CD4-positive, alpha-beta T cell treated with Interleukin-12 subunit alpha and Interleukin-12 subunit beta, for 1 hour (primary cell): ENCODE results near the gene MCRS1.
"Not testable (repeated sequence)": the region's sequence is repeated elsewhere in the genome, so short reads cannot be mapped to it uniquely, and the experiment has no call there.

ENCODE experiments used
- DNase-seq: peaks from one replicate; pipeline ENCODE4 v3.0.0-alpha.2; 2020

The MCRS1 gene

GRCh38 chr12:49539406-49540228 is 28.3 kb downstream of the MCRS1 start:
- no peak for DNase-seq

GRCh38 chr12:49538510-49539403 is 29.2 kb downstream of the MCRS1 start, which contains the start of gene KCNH3:
KCNH3 (plus strand) TSS chr12:49539030; CDS start chr12:49539417, 387 bp downstream.
- DNase-seq = peak; percentile 92

GRCh38 chr12:49537752-49538509 is 30.0 kb downstream of the MCRS1 start:
- DNase-seq = peak; percentile 26

- no peak for DNase-seq
These were observed 30.7 kb downstream of the MCRS1 start for GRCh38 chr12:49537231-49537751.

- no peak for DNase-seq
These were observed 31.3 kb downstream of the MCRS1 start for GRCh38 chr12:49536526-49537071.

GRCh38 chr12:49535921-49536525 is 31.9 kb downstream of the MCRS1 start:
- DNase-seq = no peak

- DNase-seq = no peak
These were observed 33.1 kb downstream of the MCRS1 start for GRCh38 chr12:49534731-49535278.

- DNase-seq = not testable (repeated sequence)
These were observed 33.8 kb downstream of the MCRS1 start for GRCh38 chr12:49534122-49534521.

- no peak for DNase-seq
These were observed 34.6 kb downstream of the MCRS1 start for GRCh38 chr12:49533331-49533730.

GRCh38 chr12:49531745-49532144 is 36.2 kb downstream of the MCRS1 start:
- no peak for DNase-seq

- no peak for DNase-seq
These were observed 38.5 kb downstream of the MCRS1 start for GRCh38 chr12:49529414-49529813.

GRCh38 chr12:49527361-49528130 is 40.4 kb downstream of the MCRS1 start:
- no peak for DNase-seq

GRCh38 chr12:49525942-49526341 is 42.0 kb downstream of the MCRS1 start:
- no peak for DNase-seq

- no peak for DNase-seq
These were observed 43.1 kb downstream of the MCRS1 start for GRCh38 chr12:49524660-49525324.

GRCh38 chr12:49521389-49521788 is 46.6 kb downstream of the MCRS1 start:
- DNase-seq = no peak

- no peak for DNase-seq
These were observed 48.4 kb downstream of the MCRS1 start for GRCh38 chr12:49519574-49519936.

- DNase-seq = no peak
These were observed 48.9 kb downstream of the MCRS1 start for GRCh38 chr12:49518914-49519573.

GRCh38 chr12:49515266-49515665 is 52.7 kb downstream of the MCRS1 start:
- no peak for DNase-seq

GRCh38 chr12:49512546-49512945 is 55.4 kb downstream of the MCRS1 start:
- no peak for DNase-seq

GRCh38 chr12:49511410-49511809 is 56.5 kb downstream of the MCRS1 start:
- DNase-seq = no peak
